A549 (cell line): Measurements from ENCODE around the gene PSMF1. TPM values are rescaled to one million over a fixed set of nuclear protein-coding genes. Genes with fewer than 3 reads are reported as not detected.

Experiments used
- ATAC-seq, 2 experiments: fragments of 200-7000 bp in 1 of 2; fragments of >200 bp in 1 of 2; cut with Nextera tagmentation in 1 of 2; cut with Tn5 transposase in 1 of 2; 3 replicates each; pipeline versions ENCODE4 v1.8.0 to v1.9.1; 2018 to 2020; ENCODE audit warnings: mild to moderate bottlenecking in 1 of 2, moderate library complexity in 1 of 2
- CTCF ChIA-PET: fragments of 300-600 bp; sonication (Branson Sonifier 250); formaldehyde crosslinking; extraction: SDS; loops from one replicate; lab custom pipeline; 2021; ENCODE audit warnings: antibody characterized with exemption, inconsistent platforms; lab: Yijun Ruan, JAX
- POLR2A ChIA-PET: fragments of 350-600 bp; formaldehyde crosslinking; extraction: SDS; loops from one replicate; lab custom pipeline; 2021; ENCODE audit warnings: antibody characterized with exemption, inconsistent platforms; lab: Yijun Ruan, JAX
- DNase-seq, 2 experiments: peaks; one replicate each; pipeline versions ENCODE4 v3.0.0 to v3.0.0-alpha.2; 2011 to 2016; ENCODE audit warnings: low read depth in 1 of 2, low spot score in 1 of 2
- FAIRE-seq: peaks from 2 replicates; lab custom pipeline; 2011; peaks lifted over from hg19 to GRCh38; lab: Jason Lieb, UNC
- H3K27ac ChIP-seq, 2 experiments: fragments of >200 bp; sonication (Bioruptor Twin); formaldehyde crosslinking; 3 replicates each; pipeline ENCODE4 v1.5.1; 2016 to 2017
- H3K4me1 ChIP-seq: fragments of >200 bp; sonication (Bioruptor Twin); formaldehyde crosslinking; 3 replicates; pipeline ENCODE4 v1.6.1; 2016
- H3K4me2 ChIP-seq: fragments of >200 bp; sonication (Bioruptor Twin); formaldehyde crosslinking; 3 replicates; pipeline ENCODE4 v1.6.1; 2016
- H3K4me3 ChIP-seq: fragments of >200 bp; sonication (Bioruptor Twin); formaldehyde crosslinking; 3 replicates; pipeline ENCODE4 v1.5.1; 2016
- H3K9me3 ChIP-seq: fragments of >200 bp; sonication (Bioruptor Twin); formaldehyde crosslinking; 3 replicates; pipeline ENCODE4 v1.6.1; 2016
- ATOH8 ChIP-seq: fragments of 250-450 bp; sonication (Bioruptor Pico); IDR thresholded peaks from 2 replicates; pipeline ENCODE4 v1.5.0; 2020; ENCODE audit warnings: low read depth, mild to moderate bottlenecking, moderate library complexity
- BCL3 ChIP-seq: fragments of >200 bp; sonication (Bioruptor Twin); formaldehyde crosslinking; IDR thresholded peaks from 3 replicates; pipeline ENCODE4 v1.6.1; 2016
- CBX8 ChIP-seq: fragments of 200-600 bp; sonication (generic); IDR thresholded peaks from 2 replicates; pipeline ENCODE4 v1.6.1; 2016
- CEBPB ChIP-seq, 2 experiments: fragments of >200 bp in 1 of 2; sonication (Bioruptor Twin) in 1 of 2; formaldehyde crosslinking in 1 of 2; IDR thresholded peaks; 2 replicates each; pipeline ENCODE4 v1.6.1; 2012 to 2016
- CTCF ChIP-seq: fragments of >200 bp; sonication (Bioruptor Twin); formaldehyde crosslinking; IDR thresholded peaks from 3 replicates; pipeline ENCODE4 v1.5.1; 2016
- ESRRA ChIP-seq: fragments of 150-350 bp; IDR thresholded peaks from 2 replicates; pipeline ENCODE4 v1.6.1; 2014; ENCODE audit warnings: mild to moderate bottlenecking, low read length, borderline replicate concordance
- FOSL2 ChIP-seq, 2 experiments: fragments of 450-650 bp in 1 of 2; fragments of >200 bp in 1 of 2; sonication (Bioruptor Twin) in 1 of 2; formaldehyde crosslinking; IDR thresholded peaks; 2 replicates each; pipeline versions ENCODE4 v1.5.0 to v1.6.1; 2016 to 2020; ENCODE audit warnings: mild to moderate bottlenecking in 1 of 2, moderate library complexity in 1 of 2
- FOXS1 ChIP-seq: fragments of 250-450 bp; sonication (Bioruptor Pico); IDR thresholded peaks from 2 replicates; pipeline ENCODE4 v1.5.0; 2020; ENCODE audit warnings: mild to moderate bottlenecking, moderate library complexity
- HDAC2 ChIP-seq: fragments of 200-600 bp; sonication (generic); IDR thresholded peaks from 2 replicates; pipeline ENCODE4 v1.6.1; 2016
- HOXA7 ChIP-seq: fragments of 250-450 bp; sonication (Bioruptor Pico); IDR thresholded peaks from 2 replicates; pipeline ENCODE4 v1.5.0; 2020; ENCODE audit warnings: mild to moderate bottlenecking, moderate library complexity
- HOXB5 ChIP-seq: fragments of 250-450 bp; sonication (Bioruptor Pico); IDR thresholded peaks from 2 replicates; pipeline ENCODE4 v1.5.0; 2020; ENCODE audit warnings: mild to moderate bottlenecking, moderate library complexity
- KDM1A ChIP-seq: fragments of 200-600 bp; sonication (generic); IDR thresholded peaks from 2 replicates; pipeline ENCODE4 v1.6.1; 2016; ENCODE audit warnings: low read depth, mild to moderate bottlenecking
- KDM5A ChIP-seq: fragments of 200-600 bp; sonication (generic); IDR thresholded peaks from 2 replicates; pipeline ENCODE4 v1.6.1; 2016; ENCODE audit warnings: antibody characterized with exemption, mild to moderate bottlenecking
- MAX ChIP-seq: IDR thresholded peaks from 2 replicates; pipeline ENCODE4 v1.6.1; 2012
- MAZ ChIP-seq: fragments of 150-350 bp; IDR thresholded peaks from 2 replicates; pipeline ENCODE4 v1.6.1; 2014; ENCODE audit warnings: antibody characterized with exemption, low read depth, low read length, borderline replicate concordance
- MYC ChIP-seq: IDR thresholded peaks from 2 replicates; pipeline ENCODE4 v1.6.1; 2012; ENCODE audit warnings: mild to moderate bottlenecking, inconsistent platforms, low read length, improper control_type of control experiment, borderline replicate concordance
- NFE2L2 ChIP-seq: fragments of 150-350 bp; conservative IDR thresholded peaks from 2 replicates; pipeline ENCODE4 v1.6.1; 2014; ENCODE audit warnings: low read length
- NPAS2 ChIP-seq: fragments of 250-450 bp; sonication (Bioruptor Pico); IDR thresholded peaks from 2 replicates; pipeline ENCODE4 v1.8.0; 2022; ENCODE audit warnings: mild to moderate bottlenecking, moderate library complexity, borderline replicate concordance
- NR3C1 ChIP-seq: fragments of >200 bp; sonication (Bioruptor Twin); formaldehyde crosslinking; IDR thresholded peaks from 3 replicates; pipeline ENCODE4 v1.6.1; 2017
- PHF8 ChIP-seq: fragments of 200-600 bp; sonication (generic); IDR thresholded peaks from 2 replicates; pipeline ENCODE4 v1.6.1; 2016; ENCODE audit warnings: low read depth, mild to moderate bottlenecking, antibody characterized with exemption, moderate library complexity, borderline replicate concordance
- POLR2A ChIP-seq: IDR thresholded peaks from 2 replicates; pipeline ENCODE4 v1.6.1; 2012; ENCODE audit warnings: mild to moderate bottlenecking, low read length
- RAD21 ChIP-seq, 2 experiments: fragments of >200 bp in 1 of 2; sonication (Bioruptor Twin) in 1 of 2; formaldehyde crosslinking in 1 of 2; IDR thresholded peaks in 1 of 2; conservative IDR thresholded peaks in 1 of 2; 2 replicates in 1 of 2; 3 replicates in 1 of 2; pipeline ENCODE4 v1.6.1; 2012 to 2018; ENCODE audit warnings: inconsistent platforms in 1 of 2
- RARB ChIP-seq: fragments of 250-450 bp; sonication (Bioruptor Pico); IDR thresholded peaks from 2 replicates; pipeline ENCODE4 v1.8.0; 2021; ENCODE audit warnings: mild to moderate bottlenecking, moderate library complexity
- RCOR1 ChIP-seq: fragments of 150-350 bp; IDR thresholded peaks from 2 replicates; pipeline ENCODE4 v1.6.1; 2014; ENCODE audit warnings: antibody characterized with exemption, low read length, low read depth
- RFX5 ChIP-seq: fragments of 450-650 bp; IDR thresholded peaks from 2 replicates; pipeline ENCODE4 v1.7.1; 2014; ENCODE audit warnings: antibody characterized with exemption, mild to moderate bottlenecking, moderate library complexity
- RNF2 ChIP-seq: fragments of 200-600 bp; sonication (generic); IDR thresholded peaks from 2 replicates; pipeline ENCODE4 v1.6.1; 2016; ENCODE audit warnings: low read depth, mild to moderate bottlenecking, antibody characterized with exemption, moderate library complexity, borderline replicate concordance
- SMC3 ChIP-seq: fragments of >200 bp; sonication (Bioruptor Twin); formaldehyde crosslinking; IDR thresholded peaks from 3 replicates; pipeline ENCODE4 v1.6.1; 2018; ENCODE audit warnings: inconsistent platforms
- SREBF2 ChIP-seq: fragments of 450-650 bp; IDR thresholded peaks from 2 replicates; pipeline ENCODE4 v1.6.1; 2014; ENCODE audit warnings: mild to moderate bottlenecking, moderate library complexity
- ZC3H11A ChIP-seq: fragments of 450-650 bp; IDR thresholded peaks from 2 replicates; pipeline ENCODE4 v1.6.1; 2014; ENCODE audit warnings: antibody characterized with exemption, mild to moderate bottlenecking
- ZFP36 ChIP-seq: fragments of 450-650 bp; IDR thresholded peaks from 2 replicates; pipeline ENCODE4 v1.6.1; 2014; ENCODE audit warnings: borderline replicate concordance; ENCODE audit not compliant: partially characterized antibody
- ZSCAN20 ChIP-seq: fragments of 250-450 bp; sonication (Bioruptor Pico); IDR thresholded peaks from 2 replicates; pipeline ENCODE4 v1.8.0; 2022; ENCODE audit warnings: mild to moderate bottlenecking, moderate library complexity
- WGBS: methylation state at CpG from one replicate; pipeline ENCODE4 v1.1.6; 2017; ENCODE audit errors: missing lambda C conversion rate; 5-methylcytosine and 5-hydroxymethylcytosine counted together
- polyA plus RNA-seq, 4 experiments: library from polyadenylated mRNA; depleted of rRNA in 3 of 4; stranded (reverse); fragments of >200 nt; fragmentation: RNase III in 1 of 4; extraction: RNeasy Plus Mini Kit Qiagen cat#74134 plus additional on column Dnase treatment in 1 of 4; gene quantifications; 2 replicates in 3 of 4; 3 replicates in 1 of 4; pipeline ENCODE4 v1.2.3, GENCODE V29; 2011 to 2017
- TF ChIP-seq, protein P1 (sequence below): fragments of >200 bp; sonication (Bioruptor Twin); formaldehyde crosslinking; IDR thresholded peaks from 2 replicates; pipeline ENCODE4 v1.6.1; 2016

The PSMF1 gene
- polyA plus RNA-seq, 2 of the 4 experiments (the other 2 are of a cell fraction), result 123 to 157 TPM

GRCh38 chr20:1185316-1185741, 66.9 kb downstream of the PSMF1 start:
- FAIRE-seq (no peak), DNase-seq (peak in 1 of 2 experiments; percentile 38), ATAC-seq (peak; percentile 44 to 67)
- H3K4me3 ChIP-seq, result peak overlapping the region; percentile 94
- H3K4me1 ChIP-seq, result peaks cover 16% of the 10 kb centered on the region
- H3K9me3 ChIP-seq, result no peaks in the 10 kb centered on the region
- H3K4me2 ChIP-seq, result peak overlapping the region; percentile 93
- ChIA-PET POLR2A (interaction anchor here (0.6 kb wide), 1 partner anchor 498 kb away, joined by 3 read pairs; no protein-coding TSS in a partner anchor), CTCF (interaction anchor here (0.6 to 5.3 kb wide), 19 partner anchors 12 to 371 kb away, joined by 3 to 91 read pairs (median 5); partner anchors contain the start of gene SNPH)
- 1% methylated on average over 16 of the region's 54 CpGs for WGBS
- peak overlapping the region; percentile 76 to 90 for H3K27ac ChIP-seq
- TF ChIP-seq NPAS2 (CRISPR knock-in tag) (no peak), PHF8 (0 out of 2 replicates have a peak, but pooled peaks have one; percentile 11)

DNA sequence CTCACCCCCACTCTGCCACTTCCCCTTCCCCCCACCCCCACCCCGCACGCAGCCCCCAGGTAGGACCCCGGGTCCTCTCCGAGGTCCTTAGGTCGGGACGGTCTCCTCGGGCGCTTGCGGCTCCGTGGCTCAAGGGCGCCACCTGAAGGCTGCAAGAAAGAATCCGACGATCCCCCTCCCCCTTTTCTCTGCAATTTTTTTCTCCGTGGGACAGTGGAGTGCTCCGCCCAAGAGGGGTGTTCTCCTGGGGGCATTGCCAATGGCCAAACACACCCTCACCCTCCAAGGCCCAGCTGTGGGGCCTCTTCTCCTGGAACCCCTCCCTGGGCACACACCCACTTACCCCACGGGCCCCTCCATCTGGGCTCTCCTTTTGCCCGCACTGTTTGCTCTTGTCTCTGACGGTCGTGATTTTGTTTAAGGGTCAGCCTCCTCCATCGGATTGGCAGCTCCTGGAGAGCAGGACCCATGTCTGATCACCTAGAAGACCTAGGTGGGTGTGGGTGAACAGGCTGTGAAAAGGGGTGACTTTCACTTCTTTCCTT, 67.5 kb downstream of the PSMF1 start:
- ChIA-PET CTCF (interaction anchor here (0.6 to 5.3 kb wide), 27 partner anchors 11 to 372 kb away, joined by 3 to 91 read pairs (median 5); partner anchors contain the start of genes PSMF1 and SNPH), POLR2A (interaction anchor here (0.6 kb wide), 1 partner anchor 498 kb away, joined by 3 read pairs; no protein-coding TSS in a partner anchor)
- DNase-seq, result peak; percentile 78 to 81
- Histone ChIP-seq H3K9me3 (no peaks in the 10 kb centered on the region), H3K4me2 (peak overlapping the region; percentile 93), H3K4me1 (peaks cover 16% of the 10 kb centered on the region), H3K27ac (peak overlapping the region; percentile 76 to 90), H3K4me3 (peak overlapping the region; percentile 94)
- peak; percentile 72 to 87 for ATAC-seq
- TF ChIP-seq ATOH8 (CRISPR knock-in tag) (no peak), MAZ (no peak), ESRRA (no peak), MYC (no peak), HOXA7 (CRISPR knock-in tag) (no peak), SREBF2 (no peak), RARB (CRISPR knock-in tag) (no peak), BCL3 (no peak), NFE2L2 (no peak), HDAC2 (no peak), RCOR1 (no peak), FOSL2 (IDR thresholded peaks at IDR 0.05) (no peak), FOSL2 (CRISPR knock-in tag; IDR thresholded peaks at IDR 0.05) (no peak), RAD21 (conservative IDR thresholded peaks at IDR 0.05 in 1 of 2, IDR thresholded peaks at IDR 0.05 in 1 of 2) (peak; percentile 64 to 83), ZSCAN20 (CRISPR knock-in tag) (no peak), KDM5A (no peak), ZC3H11A (no peak), HOXB5 (CRISPR knock-in tag) (no peak), RNF2 (no peak), SMC3 (peak; percentile 64), MAX (no peak), POLR2A (no peak), ZFP36 (no peak), CTCF (peak; percentile 79), CEBPB (IDR thresholded peaks at IDR 0.05) (no peak), FOXS1 (no peak), KDM1A (0 out of 2 replicates have a peak, but pooled peaks have one; percentile 81), NR3C1 (no peak), RFX5 (no peak), CBX8 (no peak)
- TF ChIP-seq, protein P1, sequence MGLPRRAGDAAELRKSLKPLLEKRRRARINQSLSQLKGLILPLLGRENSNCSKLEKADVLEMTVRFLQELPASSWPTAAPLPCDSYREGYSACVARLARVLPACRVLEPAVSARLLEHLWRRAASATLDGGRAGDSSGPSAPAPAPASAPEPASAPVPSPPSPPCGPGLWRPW, result no peak
- WGBS, result 18% methylated on average over 11 of the region's 20 CpGs
- FAIRE-seq, result no peak
